Lower leg skin (tissue), 3 donors: ENCODE results near the gene NMNAT2.

Source experiments
- CTCF ChIP-seq, 3 donors: fragments of 450-650 bp; IDR thresholded peaks; one replicate each; pipeline ENCODE4 v1.5.1; 2016; ENCODE audit warnings: antibody characterized with exemption in 3 of 3, mild to moderate bottlenecking in 3 of 3, moderate library complexity in 2 of 3
- POLR2A ChIP-seq, 2 donors: fragments of 450-650 bp; IDR thresholded peaks; one replicate each; pipeline ENCODE4 v1.6.1; 2016 to 2017; ENCODE audit warnings: antibody characterized with exemption in 2 of 2, mild to moderate bottlenecking in 1 of 2, moderate library complexity in 1 of 2

GRCh38 chr1:183319606-183320005 is 98.6 kb downstream of the NMNAT2 start:
- TF ChIP-seq CTCF (IDR thresholded peaks at IDR 0.05) (no peak), POLR2A (IDR thresholded peaks at IDR 0.05) (no peak)
